ENCODE results near the gene ABCA4.
A peak's percentile ranks its signal among the peaks of the same experiment; 100 is the strongest.

The ABCA4 gene

DNA sequence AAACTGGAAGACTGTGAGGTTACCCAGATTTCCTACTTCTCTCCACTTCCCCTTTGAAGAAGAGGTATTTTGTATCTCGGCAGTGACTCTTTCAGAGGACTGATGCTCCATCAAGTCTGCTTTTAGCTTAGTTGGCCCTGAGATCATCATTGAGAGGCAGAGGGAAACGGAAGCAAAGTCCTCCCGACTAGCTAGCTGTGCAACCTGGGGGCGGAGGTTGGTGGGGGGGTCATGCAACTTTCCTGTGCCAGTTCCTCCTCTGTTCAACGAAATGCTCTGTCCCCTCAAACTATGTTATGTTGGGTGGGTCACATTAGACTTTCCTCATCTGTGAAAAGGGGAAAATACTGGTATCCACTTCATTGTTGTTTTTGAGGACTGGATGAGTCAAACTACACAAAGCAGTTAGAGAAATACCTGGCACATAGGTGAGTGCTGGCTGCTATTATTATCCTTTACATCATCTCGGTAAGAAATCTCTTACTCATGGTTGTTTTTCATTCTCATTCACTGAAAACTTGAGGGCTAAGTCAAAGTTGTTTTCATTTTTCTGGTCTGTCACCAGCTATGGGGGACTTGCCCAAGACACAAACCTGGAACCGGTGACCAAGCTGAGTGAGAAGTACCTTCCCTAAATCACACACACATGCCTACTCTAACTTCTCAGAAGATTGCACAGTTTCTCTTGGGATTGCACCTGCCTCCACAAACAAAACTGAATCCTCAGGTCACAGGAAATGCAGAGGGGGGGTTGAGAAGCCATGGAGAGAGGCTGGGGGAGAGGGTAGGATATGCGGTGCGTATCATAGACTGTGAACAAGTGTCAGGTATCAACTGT lies 83.3 kb downstream of the ABCA4 start:
- no peaks in the 10 kb centered on the region for H3K79me2 ChIP-seq (ENCODE audit: control insufficient read depth, insufficient read depth, low read length, poor library complexity)
- peak overlapping the region; percentile 13 for H2BK120ac ChIP-seq (ENCODE audit: insufficient read depth, low read length, poor library complexity)
- peak overlapping the region; percentile 24 for H3K14ac ChIP-seq (ENCODE audit: low read length)
- no peak overlapping the region for H2AK5ac ChIP-seq (ENCODE audit: low read length)
- peak overlapping the region; percentile 65 for H3K27ac ChIP-seq (ENCODE audit: low read depth, low read length)
- no peak overlapping the region for H3K4ac ChIP-seq (ENCODE audit: low read depth, low read length)
- no peak overlapping the region for H3K18ac ChIP-seq (ENCODE audit: low read length)
- H2BK5ac ChIP-seq (ENCODE audit: low read depth, low read length, poor library complexity) = peak overlapping the region; percentile 25
- peak in 1 of 2 donors; percentile 50 for DNase-seq
- peaks cover 2 to 4% of the 10 kb centered on the region in 2 experiments for H3K36me3 ChIP-seq (ENCODE audit: control insufficient read depth in 1 of 2, insufficient read depth in 2 of 2, low read length in 2 of 2)
- no peak overlapping the region for H2AFZ ChIP-seq (ENCODE audit: insufficient read depth, low read length, poor library complexity)
- H3K23ac ChIP-seq (ENCODE audit: low read length) = no peak overlapping the region
- H3K4me3 ChIP-seq (ENCODE audit: low read depth, low read length) = no peak overlapping the region
- no peak overlapping the region for H3K4me2 ChIP-seq (ENCODE audit: low read length)
- H3K79me1 ChIP-seq (ENCODE audit: low read length) = peaks cover 18% of the 10 kb centered on the region
- no peaks in the 10 kb centered on the region for H3K9me3 ChIP-seq (ENCODE audit: insufficient read depth, low read depth, low read length)
- H4K91ac ChIP-seq (ENCODE audit: low read depth, low read length) = peak overlapping the region; percentile 66
- no peak overlapping the region for H3K9ac ChIP-seq (ENCODE audit: low read length)
- H2BK12ac ChIP-seq (ENCODE audit: low read length) = peak overlapping the region; percentile 51
- no peaks in the 10 kb centered on the region for H3K27me3 ChIP-seq (ENCODE audit: insufficient read depth, low read length)
- peaks cover 18 to 23% of the 10 kb centered on the region in 2 experiments for H3K4me1 ChIP-seq (ENCODE audit: control insufficient read depth in 1 of 2, insufficient read depth in 2 of 2, low read length in 2 of 2)
- no CpG with 5 or more reads among the region's 9 CpGs for WGBS (ENCODE audit: extremely low coverage, insufficient coverage, insufficient read length)
- no peak overlapping the region for H4K12ac ChIP-seq (ENCODE audit: low read depth, low read length)
- peak overlapping the region; percentile 17 for H4K8ac ChIP-seq (ENCODE audit: low read depth, low read length)

DNA sequence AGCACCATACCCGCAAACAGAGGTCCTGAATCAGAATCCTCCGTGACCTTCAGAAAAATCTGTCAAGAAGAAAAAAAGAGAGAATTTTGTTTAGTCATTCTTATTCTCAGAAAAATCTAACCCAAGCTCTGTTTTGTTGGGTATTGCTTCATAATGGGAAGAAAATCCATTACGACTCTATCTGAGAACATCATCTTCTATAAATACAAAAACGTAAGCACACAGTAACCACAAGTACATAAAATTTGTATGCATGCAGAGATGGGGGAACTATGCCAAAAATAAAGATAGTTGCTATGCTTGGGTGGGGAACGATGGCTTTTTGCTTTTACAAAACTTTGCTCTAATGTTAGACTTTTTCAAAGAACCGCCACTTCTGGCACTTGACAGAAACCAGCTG lies 84.2 kb downstream of the ABCA4 start:
- Histone ChIP-seq H3K9me3 (ENCODE audit: insufficient read depth, low read depth, low read length) (no peaks in the 10 kb centered on the region), H2BK5ac (ENCODE audit: low read depth, low read length, poor library complexity) (no peak overlapping the region), H4K12ac (ENCODE audit: low read depth, low read length) (no peak overlapping the region), H3K4me1 (ENCODE audit: control insufficient read depth in 1 of 2, insufficient read depth in 2 of 2, low read length in 2 of 2) (peaks cover 19 to 24% of the 10 kb centered on the region in 2 experiments), H4K91ac (ENCODE audit: low read depth, low read length) (peak overlapping the region; percentile 61), H2AK5ac (ENCODE audit: low read length) (no peak overlapping the region), H3K9ac (ENCODE audit: low read length) (no peak overlapping the region), H3K4me3 (ENCODE audit: low read depth, low read length) (no peak overlapping the region), H3K27me3 (ENCODE audit: insufficient read depth, low read length) (no peaks in the 10 kb centered on the region), H4K8ac (ENCODE audit: low read depth, low read length) (no peak overlapping the region), H3K27ac (ENCODE audit: low read depth, low read length) (no peak overlapping the region), H3K36me3 (ENCODE audit: control insufficient read depth in 1 of 2, insufficient read depth in 2 of 2, low read length in 2 of 2) (peaks cover 2 to 4% of the 10 kb centered on the region in 2 experiments), H3K23ac (ENCODE audit: low read length) (no peak overlapping the region), H3K18ac (ENCODE audit: low read length) (no peak overlapping the region), H3K79me1 (ENCODE audit: low read length) (peaks cover 17% of the 10 kb centered on the region), H3K4ac (ENCODE audit: low read depth, low read length) (no peak overlapping the region), H3K14ac (ENCODE audit: low read length) (no peak overlapping the region), H3K79me2 (ENCODE audit: control insufficient read depth, insufficient read depth, low read length, poor library complexity) (no peaks in the 10 kb centered on the region), H2BK120ac (ENCODE audit: insufficient read depth, low read length, poor library complexity) (no peak overlapping the region), H3K4me2 (ENCODE audit: low read length) (no peak overlapping the region), H2BK12ac (ENCODE audit: low read length) (no peak overlapping the region), H2AFZ (ENCODE audit: insufficient read depth, low read length, poor library complexity) (no peak overlapping the region)
- WGBS (ENCODE audit: extremely low coverage, insufficient coverage, insufficient read length) = no CpG with 5 or more reads among the region's 6 CpGs
- DNase-seq = no peak

DNA sequence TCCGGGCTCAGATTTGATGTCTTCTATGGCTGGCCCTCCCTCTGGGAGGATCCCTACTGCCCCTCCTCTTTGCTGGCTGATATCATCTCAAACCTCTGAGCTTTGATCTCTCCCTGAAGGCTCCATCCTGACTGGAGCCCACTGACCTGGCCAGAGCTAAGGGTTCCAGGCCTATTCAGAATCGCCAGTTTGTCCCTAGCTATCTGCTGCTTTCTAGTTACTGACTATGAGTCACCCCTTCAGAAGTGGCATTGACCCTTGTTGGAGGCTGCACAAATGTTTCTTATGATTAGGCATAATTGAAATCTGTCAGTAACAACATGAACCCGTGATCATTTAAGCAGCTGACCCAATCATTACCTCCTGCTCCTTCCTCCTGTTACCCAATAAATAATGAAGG lies 87.1 kb downstream of the ABCA4 start:
- Histone ChIP-seq H3K27me3 (ENCODE audit: insufficient read depth, low read length) (no peaks in the 10 kb centered on the region), H2AK5ac (ENCODE audit: low read length) (no peak overlapping the region), H3K4me3 (ENCODE audit: low read depth, low read length) (no peak overlapping the region), H2BK5ac (ENCODE audit: low read depth, low read length, poor library complexity) (no peak overlapping the region), H4K8ac (ENCODE audit: low read depth, low read length) (no peak overlapping the region), H3K23ac (ENCODE audit: low read length) (no peak overlapping the region), H3K4ac (ENCODE audit: low read depth, low read length) (no peak overlapping the region), H3K36me3 (ENCODE audit: control insufficient read depth in 1 of 2, insufficient read depth in 2 of 2, low read length in 2 of 2) (no peaks in the 10 kb centered on the region), H2BK120ac (ENCODE audit: insufficient read depth, low read length, poor library complexity) (no peak overlapping the region), H4K91ac (ENCODE audit: low read depth, low read length) (no peak overlapping the region), H3K4me1 (ENCODE audit: control insufficient read depth in 1 of 2, insufficient read depth in 2 of 2, low read length in 2 of 2) (peaks cover 13 to 22% of the 10 kb centered on the region in 2 experiments), H3K79me1 (ENCODE audit: low read length) (peaks cover 10% of the 10 kb centered on the region), H3K4me2 (ENCODE audit: low read length) (no peak overlapping the region), H3K9me3 (ENCODE audit: insufficient read depth, low read depth, low read length) (no peaks in the 10 kb centered on the region), H2AFZ (ENCODE audit: insufficient read depth, low read length, poor library complexity) (no peak overlapping the region), H4K12ac (ENCODE audit: low read depth, low read length) (no peak overlapping the region), H2BK12ac (ENCODE audit: low read length) (no peak overlapping the region), H3K18ac (ENCODE audit: low read length) (no peak overlapping the region), H3K27ac (ENCODE audit: low read depth, low read length) (peak overlapping the region; percentile 5), H3K14ac (ENCODE audit: low read length) (no peak overlapping the region), H3K9ac (ENCODE audit: low read length) (no peak overlapping the region), H3K79me2 (ENCODE audit: control insufficient read depth, insufficient read depth, low read length, poor library complexity) (no peaks in the 10 kb centered on the region)
- WGBS (ENCODE audit: extremely low coverage, insufficient coverage, insufficient read length) = no CpG with 5 or more reads among the region's 3 CpGs
- no peak for DNase-seq

DNA sequence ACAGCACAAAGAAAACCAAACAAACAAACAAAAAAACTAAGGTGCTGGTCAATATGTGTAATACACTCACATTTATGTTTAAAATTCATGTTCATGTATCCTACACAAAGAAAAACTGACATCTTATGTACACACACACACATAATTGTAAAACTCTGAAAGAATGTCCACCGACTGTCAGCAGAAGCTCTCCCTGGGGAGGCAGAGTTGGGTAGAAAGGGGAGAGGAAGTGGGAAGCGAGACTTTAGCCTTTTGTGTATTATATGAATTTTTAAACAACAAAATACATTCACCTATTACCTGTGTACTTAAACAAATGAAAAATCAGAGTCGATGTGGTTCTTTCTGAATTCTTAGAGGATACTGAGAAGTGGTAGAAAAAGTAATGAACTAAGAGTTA lies 88.3 kb downstream of the ABCA4 start:
- H3K36me3 ChIP-seq (ENCODE audit: control insufficient read depth in 1 of 2, insufficient read depth in 2 of 2, low read length in 2 of 2) = no peaks in the 10 kb centered on the region
- no peak overlapping the region for H3K4me2 ChIP-seq (ENCODE audit: low read length)
- no peak overlapping the region for H2BK120ac ChIP-seq (ENCODE audit: insufficient read depth, low read length, poor library complexity)
- no peak overlapping the region for H4K12ac ChIP-seq (ENCODE audit: low read depth, low read length)
- no peaks in the 10 kb centered on the region for H3K79me2 ChIP-seq (ENCODE audit: control insufficient read depth, insufficient read depth, low read length, poor library complexity)
- no peaks in the 10 kb centered on the region for H3K9me3 ChIP-seq (ENCODE audit: insufficient read depth, low read depth, low read length)
- H3K27ac ChIP-seq (ENCODE audit: low read depth, low read length) = no peak overlapping the region
- peaks cover 7% of the 10 kb centered on the region for H3K79me1 ChIP-seq (ENCODE audit: low read length)
- no peak overlapping the region for H3K4me3 ChIP-seq (ENCODE audit: low read depth, low read length)
- no peak for DNase-seq
- no peaks in the 10 kb centered on the region for H3K27me3 ChIP-seq (ENCODE audit: insufficient read depth, low read length)
- H3K4ac ChIP-seq (ENCODE audit: low read depth, low read length) = no peak overlapping the region
- H2BK5ac ChIP-seq (ENCODE audit: low read depth, low read length, poor library complexity) = no peak overlapping the region
- H2BK12ac ChIP-seq (ENCODE audit: low read length) = no peak overlapping the region
- H3K9ac ChIP-seq (ENCODE audit: low read length) = no peak overlapping the region
- WGBS (ENCODE audit: extremely low coverage, insufficient coverage, insufficient read length) = no CpG with 5 or more reads among the region's 3 CpGs
- H3K4me1 ChIP-seq (ENCODE audit: control insufficient read depth in 1 of 2, insufficient read depth in 2 of 2, low read length in 2 of 2) = peaks cover 13 to 20% of the 10 kb centered on the region in 2 experiments
- no peak overlapping the region for H2AFZ ChIP-seq (ENCODE audit: insufficient read depth, low read length, poor library complexity)
- no peak overlapping the region for H3K23ac ChIP-seq (ENCODE audit: low read length)
- no peak overlapping the region for H3K18ac ChIP-seq (ENCODE audit: low read length)
- H4K8ac ChIP-seq (ENCODE audit: low read depth, low read length) = no peak overlapping the region
- no peak overlapping the region for H4K91ac ChIP-seq (ENCODE audit: low read depth, low read length)
- H3K14ac ChIP-seq (ENCODE audit: low read length) = no peak overlapping the region
- H2AK5ac ChIP-seq (ENCODE audit: low read length) = no peak overlapping the region
